MM.1S (cell line): Measurements from ENCODE around the gene ITGA6.

ENCODE experiments used
- DNase-seq: peaks from one replicate; pipeline ENCODE4 v3.0.0-alpha.2; 2015
- H2AFZ ChIP-seq: fragments of 300-600 bp; sonication (generic); 2 replicates; pipeline ENCODE4 v1.6.0; 2016; ENCODE audit warnings: antibody characterized with exemption, low read length
- H3F3A ChIP-seq: fragments of 300-600 bp; sonication (generic); 2 replicates; pipeline ENCODE4 v1.6.1; 2016; ENCODE audit warnings: mild to moderate bottlenecking, antibody characterized with exemption, low read length, moderate library complexity, mixed read lengths; ENCODE audit not compliant: insufficient read depth
- H3K27ac ChIP-seq: fragments of 300-600 bp; sonication (generic); 2 replicates; pipeline ENCODE4 v1.5.1; 2016; ENCODE audit warnings: mild to moderate bottlenecking, low read length
- H3K27me3 ChIP-seq: fragments of 300-600 bp; sonication (generic); replicated peaks from 2 replicates; pipeline ENCODE4 v1.6.0; 2016; ENCODE audit warnings: low read length; ENCODE audit not compliant: insufficient read depth
- H3K36me3 ChIP-seq: fragments of 300-600 bp; sonication (generic); replicated peaks from 2 replicates; pipeline ENCODE4 v1.6.1; 2016; ENCODE audit warnings: mild to moderate bottlenecking, low read length, mixed read lengths; ENCODE audit not compliant: insufficient read depth
- H3K4me1 ChIP-seq: fragments of 300-600 bp; sonication (generic); 2 replicates; pipeline ENCODE4 v1.6.1; 2016; ENCODE audit warnings: low read length, mixed read lengths
- H3K4me2 ChIP-seq: fragments of 300-600 bp; sonication (generic); 2 replicates; pipeline ENCODE4 v1.6.0; 2016; ENCODE audit warnings: low read depth, low read length
- H3K4me3 ChIP-seq: fragments of 300-600 bp; sonication (generic); 2 replicates; pipeline ENCODE4 v1.5.1; 2016; ENCODE audit warnings: low read length, mixed read lengths
- H3K79me2 ChIP-seq: fragments of 300-600 bp; sonication (generic); 2 replicates; pipeline ENCODE4 v1.6.1; 2016; ENCODE audit warnings: mixed run types, low read length, mixed read lengths
- H3K9ac ChIP-seq: fragments of 300-600 bp; sonication (generic); 2 replicates; pipeline ENCODE4 v1.6.1; 2016; ENCODE audit warnings: low read length, mixed read lengths
- H3K9me2 ChIP-seq: fragments of 300-600 bp; sonication (generic); replicated peaks from 2 replicates; pipeline ENCODE4 v1.6.1; 2016; ENCODE audit warnings: mild to moderate bottlenecking, low read length, mixed read lengths; ENCODE audit not compliant: insufficient read depth
- H3K9me3 ChIP-seq: fragments of 300-600 bp; sonication (generic); replicated peaks from 2 replicates; pipeline ENCODE4 v1.6.1; 2016; ENCODE audit warnings: mild to moderate bottlenecking, low read length, mixed read lengths; ENCODE audit not compliant: insufficient read depth
- H4K20me1 ChIP-seq: fragments of 300-600 bp; sonication (generic); 2 replicates; pipeline ENCODE4 v1.6.1; 2016; ENCODE audit warnings: mild to moderate bottlenecking, low read length, moderate library complexity, mixed read lengths; ENCODE audit not compliant: insufficient read depth
- CTCF ChIP-seq: fragments of 300-600 bp; sonication (generic); IDR thresholded peaks from 2 replicates; pipeline ENCODE4 v1.5.1; 2016; ENCODE audit warnings: antibody characterized with exemption, low read length, mixed read lengths
- EZH2 ChIP-seq: fragments of 300-600 bp; sonication (generic); optimal IDR thresholded peaks from 2 replicates; pipeline ENCODE3; 2017; ENCODE audit warnings: low read depth, mild to moderate bottlenecking, antibody characterized with exemption, low read length, mixed read lengths
- EZH2phosphoT487 ChIP-seq: fragments of 300-600 bp; sonication (generic); IDR thresholded peaks from 2 replicates; pipeline ENCODE4 v1.6.1; 2018; ENCODE audit warnings: antibody characterized with exemption, low read length

Gene ITGA6

GRCh38 chr2:172431463-172431862 lies 4.1 kb downstream of the ITGA6 start:
- H3K4me2 ChIP-seq = no peak overlapping the region
- H3K4me3 ChIP-seq = no peak overlapping the region
- H3K27me3 ChIP-seq = 0 out of 2 replicates have a peak, but pooled peaks cover 4% of the 10 kb centered on the region
- no peaks in the 10 kb centered on the region for H3K79me2 ChIP-seq
- no peak overlapping the region for H2AFZ ChIP-seq
- no peaks in the 10 kb centered on the region for H3K9me2 ChIP-seq
- no peak overlapping the region for H3K9ac ChIP-seq
- DNase-seq = no peak
- H3K4me1 ChIP-seq = peaks cover 6% of the 10 kb centered on the region; the same call in 1 of the 2 replicates
- no peak overlapping the region for H3K27ac ChIP-seq
- no peaks in the 10 kb centered on the region for H3K9me3 ChIP-seq
- no peaks in the 10 kb centered on the region for H4K20me1 ChIP-seq
- H3K36me3 ChIP-seq = no peaks in the 10 kb centered on the region
- H3F3A ChIP-seq = peaks cover 7% of the 10 kb centered on the region; the same call in 1 of the 2 replicates
- TF ChIP-seq EZH2phosphoT487 (no peak), EZH2 (no peak), CTCF (no peak)

- H3K36me3 ChIP-seq = no peaks in the 10 kb centered on the region
- peaks cover 1% of the 10 kb centered on the region; the same call in 1 of the 2 replicates for H3K4me1 ChIP-seq
- TF ChIP-seq EZH2phosphoT487 (no peak), EZH2 (no peak), CTCF (no peak)
- H3K27me3 ChIP-seq = 0 out of 2 replicates have a peak, but pooled peaks cover 5% of the 10 kb centered on the region
- no peak overlapping the region for H3K4me3 ChIP-seq
- H3K79me2 ChIP-seq = no peaks in the 10 kb centered on the region
- H3F3A ChIP-seq = peaks cover 5% of the 10 kb centered on the region; the same call in 1 of the 2 replicates
- no peak overlapping the region for H3K27ac ChIP-seq
- H2AFZ ChIP-seq = no peak overlapping the region
- H4K20me1 ChIP-seq = no peaks in the 10 kb centered on the region
- H3K9me3 ChIP-seq = no peaks in the 10 kb centered on the region
- H3K9me2 ChIP-seq = no peaks in the 10 kb centered on the region
- no peak for DNase-seq
- H3K4me2 ChIP-seq = no peak overlapping the region
- H3K9ac ChIP-seq = no peak overlapping the region
Observed at GRCh38 chr2:172431993-172432392, 4.6 kb downstream of the ITGA6 start.

GRCh38 chr2:172433144-172433543 lies 5.8 kb downstream of the ITGA6 start:
- peaks cover 11% of the 10 kb centered on the region for H3K4me1 ChIP-seq
- 0 out of 2 replicates have a peak, but pooled peaks cover 8% of the 10 kb centered on the region for H3K27me3 ChIP-seq
- H3K79me2 ChIP-seq = no peaks in the 10 kb centered on the region
- no peaks in the 10 kb centered on the region for H4K20me1 ChIP-seq
- H3K36me3 ChIP-seq = no peaks in the 10 kb centered on the region
- TF ChIP-seq CTCF (no peak), EZH2 (no peak), EZH2phosphoT487 (no peak)
- no peak overlapping the region for H2AFZ ChIP-seq
- H3K9me3 ChIP-seq = no peaks in the 10 kb centered on the region
- H3K9ac ChIP-seq = no peak overlapping the region
- no peak overlapping the region for H3K27ac ChIP-seq
- H3K4me2 ChIP-seq = no peak overlapping the region
- no peaks in the 10 kb centered on the region for H3K9me2 ChIP-seq
- no peak overlapping the region for H3K4me3 ChIP-seq
- peaks cover 4% of the 10 kb centered on the region; the same call in 1 of the 2 replicates for H3F3A ChIP-seq
- DNase-seq = no peak
